HG02763 (cell line): ENCODE results near the gene CACNA1C.

ENCODE experiments used
- ATAC-seq: cut with Tn5 transposase; IDR thresholded peaks from one replicate; pipeline ENCODE4 v1.9.1; 2021; ENCODE audit warnings: mild to moderate bottlenecking, moderate library complexity; ENCODE audit not compliant: unreplicated experiment

CACNA1C gene

DNA sequence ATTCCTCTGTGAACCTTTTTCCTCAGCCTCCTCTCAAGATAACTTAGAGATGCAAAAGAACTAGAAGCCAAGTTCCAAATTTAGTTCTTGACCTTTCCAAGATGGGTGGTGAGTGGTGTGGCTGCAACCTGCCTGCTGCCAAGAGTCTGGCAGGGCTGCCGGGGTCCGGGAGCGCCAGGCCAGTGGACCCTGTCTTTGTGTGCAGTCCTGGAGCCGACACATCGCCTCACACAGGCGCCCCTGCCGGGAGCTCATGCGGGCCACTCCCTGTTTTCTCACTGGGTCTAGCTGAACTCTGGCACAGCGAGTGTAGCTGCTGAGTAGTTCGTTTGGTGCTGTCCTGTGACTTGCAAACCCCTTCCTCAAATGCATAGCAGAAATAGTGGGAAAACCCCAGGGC is 84.9 kb downstream of the CACNA1C start:
- no peak for ATAC-seq

DNA sequence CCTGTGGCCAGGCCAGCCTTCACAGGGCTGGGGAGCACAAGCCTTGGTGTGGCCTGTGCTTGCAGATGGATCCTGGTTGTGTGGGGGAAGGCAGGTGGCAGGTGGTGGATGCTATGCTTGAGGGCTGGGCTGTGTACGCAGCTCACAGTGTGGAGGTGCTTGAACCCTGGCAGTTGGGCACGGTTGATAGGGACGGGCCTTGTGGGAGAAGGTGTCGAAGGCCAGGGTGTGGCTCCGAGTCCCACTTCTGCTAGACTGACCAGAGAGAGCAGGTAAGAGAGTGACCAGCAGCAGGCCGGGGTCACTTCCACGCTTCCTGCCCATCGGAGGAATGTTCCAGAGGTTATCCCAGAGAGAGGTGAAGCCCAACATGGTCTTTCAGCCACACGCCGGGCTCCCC is 85.5 kb downstream of the CACNA1C start:
- no peak for ATAC-seq

- ATAC-seq = no peak
These were observed 86.1 kb downstream of the CACNA1C start for GRCh38 chr12:2138871-2139308.

GRCh38 chr12:2139651-2140050 is 86.9 kb downstream of the CACNA1C start:
- ATAC-seq = no peak

GRCh38 chr12:2140858-2141519 is 88.2 kb downstream of the CACNA1C start:
- ATAC-seq = no peak

- no peak for ATAC-seq
These were observed 89.3 kb downstream of the CACNA1C start for GRCh38 chr12:2142068-2142467.

GRCh38 chr12:2144951-2145350 is 92.2 kb downstream of the CACNA1C start:
- no peak for ATAC-seq

GRCh38 chr12:2145433-2145998 is 92.7 kb downstream of the CACNA1C start:
- ATAC-seq = no peak

DNA sequence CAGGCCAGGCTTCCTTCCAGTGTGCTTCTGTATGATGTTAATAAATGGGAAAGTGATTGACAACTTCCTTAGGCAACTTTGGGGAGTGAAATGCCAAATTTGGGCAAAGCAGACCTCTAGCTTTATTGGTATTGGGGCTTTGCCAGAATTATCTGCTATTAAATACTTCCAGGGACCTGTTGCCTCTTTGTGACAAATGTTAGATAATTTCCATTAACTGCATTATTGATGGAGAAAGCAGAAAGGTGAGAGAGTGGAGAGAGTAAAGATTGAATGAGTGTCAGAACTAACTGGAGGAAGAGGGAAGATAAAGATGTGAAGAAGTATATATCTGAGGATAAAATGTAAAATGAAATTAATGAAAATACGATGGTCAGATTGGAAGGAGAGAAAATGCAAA is 94.5 kb downstream of the CACNA1C start:
- ATAC-seq = no peak

DNA sequence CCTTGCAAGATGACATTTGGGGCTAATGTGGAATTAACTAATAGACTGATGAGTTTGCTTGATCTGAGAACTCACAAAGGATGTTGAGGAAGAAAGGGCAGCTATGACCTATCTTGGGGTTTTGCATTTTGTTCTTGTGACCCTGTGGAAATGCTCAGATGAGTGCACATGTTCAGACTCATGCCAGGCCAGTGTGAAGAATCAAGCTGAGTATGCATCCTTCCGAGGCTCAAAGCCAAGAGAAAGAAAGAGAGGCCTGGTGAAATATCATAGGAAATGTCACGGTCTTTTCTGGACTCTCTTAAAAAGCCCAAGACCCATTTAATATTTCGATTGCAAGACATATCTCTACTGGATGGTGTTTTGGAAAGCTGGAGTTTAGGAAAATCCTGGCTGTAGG is 96.3 kb downstream of the CACNA1C start:
- ATAC-seq = no peak

- no peak for ATAC-seq
These were observed 98.0 kb downstream of the CACNA1C start for GRCh38 chr12:2150833-2151232.

DNA sequence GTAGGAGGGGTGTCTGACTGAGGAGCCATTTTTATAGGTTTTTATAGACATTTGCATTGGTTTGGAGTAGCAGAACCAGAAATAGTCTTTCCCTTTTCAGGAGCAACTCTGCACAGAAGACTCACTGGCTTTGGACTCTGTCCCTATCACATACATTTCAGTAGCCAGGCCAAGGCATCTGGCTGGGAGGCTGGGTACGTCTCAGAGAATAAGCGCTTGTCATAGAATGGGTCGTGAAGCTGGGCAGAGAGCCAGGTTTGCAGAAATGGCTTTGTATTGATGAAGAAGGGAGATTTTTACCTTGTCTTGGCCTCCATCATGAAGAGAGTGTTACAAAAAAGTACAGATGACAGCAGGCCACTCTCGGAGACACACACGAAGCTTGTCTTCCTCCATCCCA is 98.6 kb downstream of the CACNA1C start:
- no peak for ATAC-seq

- ATAC-seq = no peak
These were observed 99.3 kb downstream of the CACNA1C start for GRCh38 chr12:2152134-2152533.

DNA sequence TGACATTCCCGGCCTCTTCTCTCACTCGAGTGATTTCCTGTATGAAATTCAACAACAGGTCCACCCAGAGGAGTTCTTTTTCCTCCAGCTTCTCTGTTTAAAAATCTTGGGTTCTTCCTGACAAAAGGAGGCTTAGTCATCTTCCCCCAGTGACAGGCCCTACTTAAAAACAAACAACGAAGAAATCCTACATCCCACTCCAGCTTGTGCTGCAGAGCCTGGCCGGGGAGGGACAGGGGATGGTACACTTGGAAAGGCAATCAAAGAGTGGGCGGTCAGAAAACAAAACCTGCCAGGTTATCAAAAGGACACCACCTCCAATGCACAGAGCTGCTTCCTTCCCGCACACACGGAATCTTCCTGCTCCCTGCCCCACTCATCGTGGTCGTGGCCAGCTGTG is 101.3 kb downstream of the CACNA1C start:
- no peak for ATAC-seq

DNA sequence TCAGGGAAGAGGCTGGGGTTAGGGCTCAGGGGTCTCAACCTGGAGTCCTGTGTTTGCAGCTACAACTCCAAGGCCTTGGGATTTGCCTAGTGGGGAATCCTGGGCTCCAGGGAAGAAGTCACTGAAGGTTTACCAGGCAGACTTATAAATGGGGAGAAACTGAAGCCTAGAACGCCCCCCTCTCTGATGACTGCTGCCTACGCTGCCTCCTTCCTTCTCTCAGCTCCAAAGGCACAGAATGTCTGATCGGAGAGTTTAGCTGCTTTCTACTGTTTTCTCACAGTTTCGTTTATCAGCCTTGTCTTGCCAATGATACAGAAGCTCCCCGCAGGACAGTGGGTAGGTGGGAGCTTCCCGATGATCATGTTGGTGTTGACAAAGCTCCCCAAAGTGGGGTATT is 101.7 kb downstream of the CACNA1C start:
- ATAC-seq = no peak

- no peak for ATAC-seq
These were observed 103.5 kb downstream of the CACNA1C start for GRCh38 chr12:2156333-2156732.

GRCh38 chr12:2160043-2160442 is 107.3 kb downstream of the CACNA1C start:
- ATAC-seq = no peak

GRCh38 chr12:2161473-2161872 is 108.7 kb downstream of the CACNA1C start:
- no peak for ATAC-seq

- no peak for ATAC-seq
These were observed 110.6 kb downstream of the CACNA1C start for GRCh38 chr12:2163177-2163941.

DNA sequence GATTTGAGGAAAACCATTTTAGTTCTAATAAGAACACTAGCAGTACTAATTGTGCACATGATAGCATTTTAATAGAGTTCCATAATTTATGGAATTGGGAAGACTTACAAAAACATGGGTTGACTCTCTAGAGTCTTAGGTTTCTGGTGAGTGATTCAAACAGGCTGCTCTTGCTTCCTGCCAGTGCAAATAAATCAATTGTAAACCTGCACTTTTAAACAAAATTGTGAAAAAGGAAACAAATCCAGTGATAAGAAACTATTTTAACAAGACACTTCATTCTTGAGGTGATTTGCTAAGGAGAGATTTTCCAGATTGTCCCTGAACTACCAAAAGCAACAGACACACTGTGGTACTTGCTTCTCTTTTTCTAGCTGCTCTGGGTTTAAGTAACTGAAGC is 112.2 kb downstream of the CACNA1C start:
- no peak for ATAC-seq

- ATAC-seq = no peak
These were observed 113.1 kb downstream of the CACNA1C start for GRCh38 chr12:2165927-2166326.

DNA sequence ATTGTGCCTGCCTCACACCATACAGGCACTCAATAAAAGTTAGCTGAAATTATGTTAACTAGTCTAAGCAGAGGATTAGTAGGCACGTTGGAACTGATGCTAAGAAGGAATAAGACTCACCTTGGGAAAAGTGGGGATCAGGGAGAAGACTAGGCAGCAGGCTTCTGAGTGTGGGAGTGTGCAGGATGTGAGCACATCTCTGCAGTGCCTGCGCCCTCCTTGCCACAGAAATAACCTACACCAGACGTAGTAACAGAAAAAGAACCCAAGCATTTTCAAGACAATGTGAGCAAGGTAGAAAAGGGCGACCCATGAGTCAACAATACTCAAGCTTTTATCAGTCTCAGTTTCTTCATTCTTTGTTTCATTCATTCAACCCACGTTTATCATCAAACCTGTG is 113.9 kb downstream of the CACNA1C start:
- ATAC-seq = no peak
